H1 (cell line): ENCODE results near the gene NUP43. TPM values are rescaled to one million over a fixed set of nuclear protein-coding genes. Genes with fewer than 3 reads are reported as not detected.

Experiments used
- CTCF ChIA-PET: fragments of 300-600 bp; sonication (Branson Sonifier 250); formaldehyde crosslinking; loops from one replicate; lab custom pipeline; 2021; ENCODE audit not compliant: partially characterized antibody; lab: Charles Lee
- POLR2A ChIA-PET: fragments of 300-600 bp; sonication (Branson Sonifier 250); formaldehyde crosslinking; loops from one replicate; lab custom pipeline; 2021; ENCODE audit warnings: inconsistent platforms; ENCODE audit not compliant: partially characterized antibody; lab: Charles Lee
- DNase-seq, 2 experiments: peaks; one replicate each; pipeline versions ENCODE4 v3.0.0 to v3.0.0-alpha.2; 2010 to 2022; ENCODE audit warnings: low spot score in 2 of 2, low read depth in 1 of 2, mixed read lengths in 1 of 2
- FAIRE-seq: peaks from 2 replicates; lab custom pipeline; 2011; peaks lifted over from hg19 to GRCh38; lab: Jason Lieb, UNC
- H2AFZ ChIP-seq: 2 replicates; pipeline ENCODE4 v1.8.1; 2012; ENCODE audit warnings: low read length, inconsistent platforms
- H2AK5ac ChIP-seq: 2 replicates; pipeline ENCODE4 v1.6.1; 2013; ENCODE audit warnings: low read depth, low read length
- H2BK120ac ChIP-seq: replicated peaks from 2 replicates; pipeline ENCODE3; 2013; ENCODE audit warnings: low read depth, low read length, inconsistent platforms
- H2BK12ac ChIP-seq: 2 replicates; pipeline ENCODE4 v1.6.1; 2013; ENCODE audit warnings: low read depth, low read length
- H2BK15ac ChIP-seq: 2 replicates; pipeline ENCODE4 v1.6.1; 2013; ENCODE audit warnings: low read length
- H2BK20ac ChIP-seq: 2 replicates; pipeline ENCODE4 v1.6.1; 2013; ENCODE audit warnings: low read length
- H2BK5ac ChIP-seq: 2 replicates; pipeline ENCODE4 v1.6.1; 2013; ENCODE audit warnings: low read depth, low read length
- H3K14ac ChIP-seq: 2 replicates; pipeline ENCODE4 v1.6.1; 2013; ENCODE audit warnings: inconsistent platforms; ENCODE audit not compliant: insufficient read length
- H3K18ac ChIP-seq: 2 replicates; pipeline ENCODE4 v1.6.1; 2013; ENCODE audit warnings: low read length; ENCODE audit errors: extremely low read depth
- H3K23ac ChIP-seq: 2 replicates; pipeline ENCODE4 v1.6.1; 2013; ENCODE audit warnings: inconsistent platforms; ENCODE audit not compliant: insufficient read length
- H3K23me2 ChIP-seq: 2 replicates; pipeline ENCODE4 v1.6.1; 2013; ENCODE audit warnings: low read depth, low read length
- H3K27ac ChIP-seq: 2 replicates; pipeline ENCODE4 v1.6.1; 2011; ENCODE audit warnings: low read depth, low read length, inconsistent platforms
- H3K27me3 ChIP-seq, 4 experiments: replicated peaks in 1 of 4; 1 replicate in 1 of 4; 2 replicates in 3 of 4; pipeline versions ENCODE4 v1.6.1 to v1.8.1; 2011 to 2013; ENCODE audit warnings: low read length in 3 of 4, mild to moderate bottlenecking in 3 of 4, inconsistent platforms in 2 of 4, mixed read lengths in 2 of 4, moderate library complexity in 1 of 4; ENCODE audit not compliant: control insufficient read depth in 3 of 4, insufficient read depth in 3 of 4; ENCODE audit errors: extremely low read depth in 1 of 4
- H3K36me3 ChIP-seq, 4 experiments: 2 replicates each; pipeline versions ENCODE4 v1.6.1 to v1.8.1; 2011 to 2013; ENCODE audit warnings: mild to moderate bottlenecking in 4 of 4, low read length in 3 of 4, moderate library complexity in 2 of 4, control low read depth in 1 of 4, inconsistent platforms in 1 of 4; ENCODE audit not compliant: insufficient read depth in 4 of 4, control insufficient read depth in 2 of 4
- H3K4ac ChIP-seq: replicated peaks from 2 replicates; pipeline ENCODE3; 2013; ENCODE audit warnings: low read length, low read depth, mixed read lengths, inconsistent platforms; ENCODE audit not compliant: insufficient read length
- H3K4me1 ChIP-seq, 4 experiments: replicated peaks in 1 of 4; 1 replicate in 1 of 4; 2 replicates in 3 of 4; pipeline versions ENCODE4 v1.6.1 to v1.8.1; 2011 to 2013; ENCODE audit warnings: low read length in 3 of 4, inconsistent platforms in 2 of 4, mixed read lengths in 1 of 4; ENCODE audit not compliant: insufficient read depth in 4 of 4, control insufficient read depth in 3 of 4
- H3K4me2 ChIP-seq, 2 experiments: 2 replicates each; pipeline versions ENCODE4 v1.6.1 to v1.8.1; 2011 to 2013; ENCODE audit warnings: low read depth in 2 of 2, low read length in 2 of 2, control low read depth in 1 of 2, inconsistent platforms in 1 of 2, mild to moderate bottlenecking in 1 of 2; ENCODE audit not compliant: insufficient read depth in 1 of 2
- H3K4me3 ChIP-seq, 4 experiments: fragments of 200-600, 300-600 bp in 1 of 4; sonication (generic), shearing (Covaris generic), sonication (Bioruptor Twin) in 1 of 4; 2 replicates each; pipeline versions ENCODE4 v1.5.1 to v1.8.1; 2011 to 2016; ENCODE audit warnings: low read length in 4 of 4, low read depth in 3 of 4, control low read depth in 2 of 4, inconsistent platforms in 2 of 4, mild to moderate bottlenecking in 2 of 4, mixed read lengths in 1 of 4, moderate library complexity in 1 of 4; ENCODE audit not compliant: insufficient read depth in 2 of 4; ENCODE audit errors: extremely low read depth in 1 of 4
- H3K56ac ChIP-seq: replicated peaks from 2 replicates; pipeline ENCODE3; 2013; ENCODE audit warnings: low read depth, mild to moderate bottlenecking, mixed read lengths, low read length, inconsistent platforms; ENCODE audit not compliant: insufficient read length
- H3K79me1 ChIP-seq: 2 replicates; pipeline ENCODE4 v1.6.1; 2013; ENCODE audit warnings: low read depth, low read length, control low read depth
- H3K79me2 ChIP-seq, 2 experiments: 2 replicates each; pipeline versions ENCODE4 v1.6.1 to v1.8.1; 2012 to 2013; ENCODE audit warnings: low read length in 2 of 2, mild to moderate bottlenecking in 2 of 2, inconsistent platforms in 1 of 2; ENCODE audit not compliant: insufficient read depth in 2 of 2, control insufficient read depth in 1 of 2
- H3K9ac ChIP-seq, 4 experiments: replicated peaks in 1 of 4; 1 replicate in 1 of 4; 2 replicates in 3 of 4; pipeline versions ENCODE4 v1.6.1 to v1.8.1; 2011 to 2013; ENCODE audit warnings: low read depth in 3 of 4, low read length in 3 of 4, control low read depth in 2 of 4, mild to moderate bottlenecking in 2 of 4, moderate library complexity in 2 of 4, inconsistent platforms in 1 of 4; ENCODE audit errors: extremely low read depth in 1 of 4
- H3K9me3 ChIP-seq, 2 experiments: 2 replicates each; pipeline versions ENCODE4 v1.6.1 to v1.8.1; 2012 to 2013; ENCODE audit warnings: mild to moderate bottlenecking in 2 of 2, moderate library complexity in 2 of 2, control low read depth in 1 of 2, inconsistent platforms in 1 of 2, low read depth in 1 of 2, low read length in 1 of 2, mixed read lengths in 1 of 2; ENCODE audit not compliant: insufficient read depth in 2 of 2
- H4K20me1 ChIP-seq, 2 experiments: replicated peaks in 1 of 2; 2 replicates each; pipeline versions ENCODE3 to v1.8.1; 2011 to 2013; ENCODE audit warnings: inconsistent platforms in 2 of 2, low read length in 2 of 2, mild to moderate bottlenecking in 1 of 2; ENCODE audit not compliant: insufficient read depth in 2 of 2, control insufficient read depth in 1 of 2
- H4K5ac ChIP-seq: 2 replicates; pipeline ENCODE4 v1.6.1; 2013; ENCODE audit warnings: low read length, low read depth, mixed read lengths, inconsistent platforms; ENCODE audit not compliant: insufficient read length
- H4K8ac ChIP-seq: 2 replicates; pipeline ENCODE4 v1.8.0; 2013; ENCODE audit warnings: mild to moderate bottlenecking, moderate library complexity, low read length, inconsistent platforms; ENCODE audit not compliant: insufficient read depth; ENCODE audit errors: extremely low read depth
- H4K91ac ChIP-seq: replicated peaks from 2 replicates; pipeline ENCODE3; 2013; ENCODE audit warnings: low read length, mixed read lengths, inconsistent platforms; ENCODE audit not compliant: insufficient read length
- BACH1 ChIP-seq: IDR thresholded peaks from 2 replicates; pipeline ENCODE4 v1.6.1; 2012; ENCODE audit warnings: low read length, improper control_type of control experiment
- CBX5 ChIP-seq: fragments of 300-800, 300-1000 bp; sonication (generic); IDR thresholded peaks from 2 replicates; pipeline ENCODE4 v1.7.1; 2016; ENCODE audit warnings: antibody characterized with exemption, low read length, low read depth
- CBX8 ChIP-seq: fragments of 300-800, 300-1000 bp; sonication (generic); IDR thresholded peaks from 2 replicates; pipeline ENCODE4 v1.7.1; 2016; ENCODE audit warnings: low read depth, low read length, borderline replicate concordance
- E2F6 ChIP-seq: IDR thresholded peaks from 2 replicates; pipeline ENCODE4 v1.6.1; 2012; ENCODE audit warnings: inconsistent platforms
- HDAC6 ChIP-seq: IDR thresholded peaks from one replicate; pipeline ENCODE4 v1.7.1; 2012; ENCODE audit warnings: low read depth, mild to moderate bottlenecking, inconsistent platforms, low read length, moderate library complexity
- POLR2AphosphoS5 ChIP-seq: IDR thresholded peaks from 2 replicates; pipeline ENCODE4 v1.6.1; 2011; ENCODE audit warnings: low read depth, low read length
- SP4 ChIP-seq: IDR thresholded peaks from 2 replicates; pipeline ENCODE4 v1.6.1; 2012; ENCODE audit warnings: low read length, inconsistent platforms
- SRF ChIP-seq: IDR thresholded peaks from 2 replicates; pipeline ENCODE4 v1.6.1; 2011; ENCODE audit warnings: mild to moderate bottlenecking, low read depth, low read length, moderate library complexity
- TBP ChIP-seq: IDR thresholded peaks from 2 replicates; pipeline ENCODE4 v1.6.1; 2011; ENCODE audit warnings: low read depth, low read length, improper control_type of control experiment
- TCF12 ChIP-seq: IDR thresholded peaks from 2 replicates; pipeline ENCODE4 v1.6.1; 2011; ENCODE audit warnings: low read depth, mild to moderate bottlenecking, low read length
- ZNF274 ChIP-seq: IDR thresholded peaks from 2 replicates; pipeline ENCODE4 v1.7.0; 2012; ENCODE audit warnings: low read length, borderline replicate concordance; ENCODE audit errors: extremely low read depth
- WGBS, 2 experiments: shearing (Covaris generic) in 1 of 2; methylation state at CpG; one replicate each; pipeline versions ENCODE4 v1.1.6 to v1.1.7; 2013 to 2015; ENCODE audit warnings: low lambda C conversion rate in 2 of 2, mixed read lengths in 2 of 2, inconsistent platforms in 1 of 2, low coverage in 1 of 2, missing lambda C conversion rate in 1 of 2; ENCODE audit not compliant: insufficient replicate concordance in 2 of 2, insufficient coverage in 1 of 2, insufficient read length in 1 of 2; ENCODE audit errors: extremely low coverage in 1 of 2, missing lambda C conversion rate in 1 of 2; 5-methylcytosine and 5-hydroxymethylcytosine counted together
- polyA plus RNA-seq, 7 experiments: library from polyadenylated mRNA; depleted of rRNA in 3 of 7; stranded (reverse) in 5 of 7; unstranded in 2 of 7; fragments of >200 nt in 5 of 7; fragments of 200-250 nt in 2 of 7; gene quantifications; 1 replicate in 5 of 7; 2 replicates in 1 of 7; 4 replicates in 1 of 7; pipeline versions ENCODE4 v1.2.1 to v1.2.3, GENCODE V29; 2011 to 2013; ENCODE audit warnings: missing spikeins in 2 of 7, mixed read lengths in 2 of 7
- total RNA-seq: library from RNA; stranded (reverse); fragmentation: NEBNext Ultra II Directional; extraction: Animal tissue kit (Norgen Biotek cat#: 25700); gene quantifications from 2 replicates; pipeline ENCODE4 v1.2.1, GENCODE V29; 2021
- TF ChIP-seq, protein P1 (sequence below): IDR thresholded peaks from 2 replicates; pipeline ENCODE4 v1.6.1; 2012; ENCODE audit warnings: low read length, inconsistent platforms

Gene NUP43
- total and polyA plus RNA-seq, 2 of the 8 experiments (the other 6 are each of a cell fraction or from before 2014, with no cell fraction given) = 25.2 to 83.4 TPM

GRCh38 chr6:149771185-149771584, 24.9 kb upstream of the NUP43 start:
- Histone ChIP-seq H4K20me1 (no peaks in the 10 kb centered on the region), H2BK5ac (no peak overlapping the region), H3K4me3 (no peak overlapping the region), H3K27ac (no peak overlapping the region), H2BK15ac (no peak overlapping the region), H3K23me2 (no peaks in the 10 kb centered on the region), H3K4me1 (no peaks in the 10 kb centered on the region), H2BK120ac (no peak overlapping the region), H3K9me3 (no peaks in the 10 kb centered on the region), H3K4ac (no peak overlapping the region), H3K4me2 (no peak overlapping the region), H3K23ac (no peak overlapping the region), H2AFZ (no peak overlapping the region), H2AK5ac (no peak overlapping the region), H3K79me1 (peaks cover 2% of the 10 kb centered on the region; the same call in 1 of the 2 replicates), H2BK20ac (no peak overlapping the region), H3K14ac (no peak overlapping the region), H3K18ac (no peak overlapping the region), H3K9ac (no peak overlapping the region), H3K56ac (no peak overlapping the region), H3K36me3 (peaks cover 3 to 26% (median 11%) of the 10 kb centered on the region in 4 experiments; a peak in 7 of 8 replicates), H2BK12ac (no peak overlapping the region), H4K8ac (no peak overlapping the region), H3K79me2 (peaks cover 0 to 15% of the 10 kb centered on the region in 2 experiments; a peak in 2 of 4 replicates), H4K91ac (no peak overlapping the region), H3K27me3 (no peaks in the 10 kb centered on the region), H4K5ac (no peak overlapping the region)
- DNase-seq (no peak), FAIRE-seq (no peak)
- ChIA-PET CTCF (no interaction called here), POLR2A (interaction anchor here (0.6 kb wide), 1 partner anchor 74 kb away, joined by 3 read pairs; no protein-coding TSS in a partner anchor)
- 100% methylated on average over 3 of the region's 3 CpGs; no CpG with 5 or more reads in 1 of the 2 experiments for WGBS, 2 experiments
- TF ChIP-seq TCF12 (no peak), POLR2AphosphoS5 (no peak), HDAC6 (no peak), BACH1 (no peak), E2F6 (no peak), CBX5 (no peak), TBP (no peak), ZNF274 (no peak), CBX8 (no peak), SRF (no peak), SP4 (no peak)
- TF ChIP-seq, protein P1, sequence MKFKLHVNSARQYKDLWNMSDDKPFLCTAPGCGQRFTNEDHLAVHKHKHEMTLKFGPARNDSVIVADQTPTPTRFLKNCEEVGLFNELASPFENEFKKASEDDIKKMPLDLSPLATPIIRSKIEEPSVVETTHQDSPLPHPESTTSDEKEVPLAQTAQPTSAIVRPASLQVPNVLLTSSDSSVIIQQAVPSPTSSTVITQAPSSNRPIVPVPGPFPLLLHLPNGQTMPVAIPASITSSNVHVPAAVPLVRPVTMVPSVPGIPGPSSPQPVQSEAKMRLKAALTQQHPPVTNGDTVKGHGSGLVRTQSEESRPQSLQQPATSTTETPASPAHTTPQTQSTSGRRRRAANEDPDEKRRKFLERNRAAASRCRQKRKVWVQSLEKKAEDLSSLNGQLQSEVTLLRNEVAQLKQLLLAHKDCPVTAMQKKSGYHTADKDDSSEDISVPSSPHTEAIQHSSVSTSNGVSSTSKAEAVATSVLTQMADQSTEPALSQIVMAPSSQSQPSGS = no peak
